ENCODE measurements around the gene BANF1. TPM values are rescaled to one million over a fixed set of nuclear protein-coding genes. Genes with fewer than 3 reads are reported as not detected.

The BANF1 gene
- total and polyA plus RNA-seq, 2 of the 13 experiments (the other 11 are each of a cell fraction or from before 2014, with no cell fraction given): 40.5 to 86.5 TPM

GRCh38 chr11:66001942-66002647 lies at the start of gene BANF1, which contains the start of gene EIF1AD (continued):
- peak; percentile 90 for TF ChIP-seq GMEB1 (CRISPR knock-in tag; IDR thresholded peaks at IDR 0.05; ENCODE audit: borderline replicate concordance)
- TF ChIP-seq HOXD1 (CRISPR knock-in tag; IDR thresholded peaks at IDR 0.05): no peak
- TF ChIP-seq ZNF335 (CRISPR knock-in tag; IDR thresholded peaks at IDR 0.05): 0 out of 2 replicates have a peak, but pooled peaks have one; percentile 38
- peak; percentile 44; the same call in 1 of the 2 replicates for TF ChIP-seq ZNF609 (CRISPR knock-in tag; IDR thresholded peaks at IDR 0.05; ENCODE audit: borderline replicate concordance)
- TF ChIP-seq ZZZ3 (CRISPR knock-in tag; IDR thresholded peaks at IDR 0.05; ENCODE audit: borderline replicate concordance): peak; percentile 85; the same call in 1 of the 2 replicates
- no peak for TF ChIP-seq NFE2L1 (CRISPR knock-in tag; IDR thresholded peaks at IDR 0.05; ENCODE audit: borderline replicate concordance)
- TF ChIP-seq TFAP4 (IDR thresholded peaks at IDR 0.05; ENCODE audit: borderline replicate concordance, low read depth): no peak
- TF ChIP-seq ZFP90 (CRISPR knock-in tag; IDR thresholded peaks at IDR 0.05; ENCODE audit: borderline replicate concordance): no peak
- peak; percentile 81; the same call in 1 of the 2 replicates for TF ChIP-seq ZNF788 (CRISPR knock-in tag; IDR thresholded peaks at IDR 0.05; ENCODE audit: borderline replicate concordance)
- TF ChIP-seq ATF1 (CRISPR knock-in tag; IDR thresholded peaks at IDR 0.05): peak; percentile 78
- no peak; the same call in 1 of the 2 replicates for TF ChIP-seq SNAPC2 (CRISPR knock-in tag; IDR thresholded peaks at IDR 0.05)
- TF ChIP-seq ZNF496 (CRISPR knock-in tag; IDR thresholded peaks at IDR 0.05; ENCODE audit: insufficient replicate concordance): no peak
- TF ChIP-seq ATM (IDR thresholded peaks at IDR 0.05; ENCODE audit: borderline replicate concordance): no peak
- TF ChIP-seq NFE2 (CRISPR knock-in tag; IDR thresholded peaks at IDR 0.05): no peak
- TF ChIP-seq TCF7 (IDR thresholded peaks at IDR 0.05; ENCODE audit: low read depth): peak; percentile 6; the same call in 1 of the 2 replicates
- TF ChIP-seq ZNF614 (CRISPR knock-in tag; IDR thresholded peaks at IDR 0.05; ENCODE audit: borderline replicate concordance): peak; percentile 97
- TF ChIP-seq IKZF4 (CRISPR knock-in tag; IDR thresholded peaks at IDR 0.05; ENCODE audit: borderline replicate concordance, low read depth, not compliant biosample characterization): peak; percentile 38
- TF ChIP-seq ZNF768 (CRISPR knock-in tag; IDR thresholded peaks at IDR 0.05): no peak
- peak; percentile 73; the same call in 1 of the 2 replicates for TF ChIP-seq ZMYM4 (CRISPR knock-in tag; IDR thresholded peaks at IDR 0.05)

Data from HepG2 (cell line).